Mesothelial cell of epicardium (in vitro differentiated cells): Measurements from ENCODE around the gene UBE3C. TPM values are rescaled to one million over a fixed set of nuclear protein-coding genes. Genes with fewer than 3 reads are reported as not detected.
A peak's percentile ranks its signal among the peaks of the same experiment; 100 is the strongest.

Experiments
- DNase-seq, 2 experiments: peaks; one replicate each; pipeline ENCODE4 v3.0.0; 2021; ENCODE audit warnings: low spot score in 2 of 2; ENCODE audit not compliant: unreplicated experiment in 2 of 2
- H3K27ac Mint-ChIP-seq: 2 replicates; pipeline ENCODE4 v1.8.0; 2021; ENCODE audit warnings: mixed read lengths
- H3K27me3 Mint-ChIP-seq: 2 replicates; pipeline ENCODE4 v1.8.0; 2021; ENCODE audit warnings: low read depth, mixed read lengths
- H3K36me3 Mint-ChIP-seq: 2 replicates; pipeline ENCODE4 v1.8.0; 2021; ENCODE audit warnings: mixed read lengths
- H3K4me1 Mint-ChIP-seq: 2 replicates; pipeline ENCODE4 v1.8.0; 2021; ENCODE audit warnings: mixed read lengths
- H3K4me3 Mint-ChIP-seq: 2 replicates; pipeline ENCODE4 v1.8.0; 2021; ENCODE audit warnings: mild to moderate bottlenecking, moderate library complexity, mixed read lengths
- H3K9me3 Mint-ChIP-seq: 2 replicates; pipeline ENCODE4 v1.8.0; 2021; ENCODE audit warnings: mixed read lengths
- CTCF ChIP-seq: fragments of 200-600 bp; sonication (generic); IDR thresholded peaks from one replicate; pipeline ENCODE4 v1.5.0; 2021; ENCODE audit warnings: antibody characterized with exemption; ENCODE audit not compliant: unreplicated experiment
- total RNA-seq: library from RNA; stranded (reverse); gene quantifications from 3 replicates; pipeline ENCODE4 v1.2.1, GENCODE V29; 2021

The UBE3C gene
- total RNA-seq, 1 donor from 2014 or later: 58.8 TPM

GRCh38 chr7:157210682-157211081 lies 72.0 kb downstream of the UBE3C start:
- no peak overlapping the region for H3K4me3 Mint-ChIP-seq
- H3K9me3 Mint-ChIP-seq: no peaks in the 10 kb centered on the region
- no peaks in the 10 kb centered on the region for H3K27me3 Mint-ChIP-seq
- TF ChIP-seq CTCF: no peak
- H3K36me3 Mint-ChIP-seq: peaks cover 23% of the 10 kb centered on the region
- no peak overlapping the region for H3K27ac Mint-ChIP-seq
- no peaks in the 10 kb centered on the region for H3K4me1 Mint-ChIP-seq
- DNase-seq: no peak

GRCh38 chr7:157211690-157212089 lies 73.0 kb downstream of the UBE3C start:
- Mint-ChIP-seq H3K27me3 (no peaks in the 10 kb centered on the region), H3K9me3 (no peaks in the 10 kb centered on the region), H3K4me3 (no peak overlapping the region), H3K4me1 (no peaks in the 10 kb centered on the region), H3K27ac (no peak overlapping the region), H3K36me3 (peaks cover 23% of the 10 kb centered on the region)
- no peak for DNase-seq
- TF ChIP-seq CTCF: no peak

- no peaks in the 10 kb centered on the region for H3K9me3 Mint-ChIP-seq
- no peak for DNase-seq
- no peak overlapping the region for H3K4me3 Mint-ChIP-seq
- no peak for TF ChIP-seq CTCF
- peaks cover 22% of the 10 kb centered on the region for H3K36me3 Mint-ChIP-seq
- H3K27me3 Mint-ChIP-seq: no peaks in the 10 kb centered on the region
- no peaks in the 10 kb centered on the region for H3K4me1 Mint-ChIP-seq
- H3K27ac Mint-ChIP-seq: no peak overlapping the region
These were observed 80.4 kb downstream of the UBE3C start for GRCh38 chr7:157219154-157219553.

GRCh38 chr7:157220916-157221569 lies 82.3 kb downstream of the UBE3C start:
- Mint-ChIP-seq H3K4me1 (no peaks in the 10 kb centered on the region), H3K4me3 (no peak overlapping the region), H3K36me3 (peaks cover 31% of the 10 kb centered on the region), H3K27me3 (no peaks in the 10 kb centered on the region), H3K27ac (no peak overlapping the region), H3K9me3 (no peaks in the 10 kb centered on the region)
- TF ChIP-seq CTCF: no peak
- no peak for DNase-seq

GRCh38 chr7:157222687-157223086 lies 84.0 kb downstream of the UBE3C start:
- H3K27ac Mint-ChIP-seq: no peak overlapping the region
- TF ChIP-seq CTCF: no peak
- no peaks in the 10 kb centered on the region for H3K4me1 Mint-ChIP-seq
- H3K27me3 Mint-ChIP-seq: no peaks in the 10 kb centered on the region
- no peaks in the 10 kb centered on the region for H3K9me3 Mint-ChIP-seq
- no peak for DNase-seq
- peaks cover 29% of the 10 kb centered on the region for H3K36me3 Mint-ChIP-seq
- H3K4me3 Mint-ChIP-seq: no peak overlapping the region

- DNase-seq: no peak
- Mint-ChIP-seq H3K27ac (peak overlapping the region; percentile 18), H3K4me1 (no peaks in the 10 kb centered on the region), H3K9me3 (no peaks in the 10 kb centered on the region), H3K27me3 (no peaks in the 10 kb centered on the region), H3K36me3 (peaks cover 21% of the 10 kb centered on the region), H3K4me3 (no peak overlapping the region)
- no peak for TF ChIP-seq CTCF
These were observed 85.9 kb downstream of the UBE3C start for GRCh38 chr7:157224627-157225026.
